Psoas muscle (tissue), 8 donors: ENCODE measurements around the gene DPP8. TPM values are rescaled to one million over a fixed set of nuclear protein-coding genes. Genes with fewer than 3 reads are reported as not detected.
A peak's percentile ranks its signal among the peaks of the same experiment; 100 is the strongest.

Source experiments
- ATAC-seq, 4 donors: fragments of 200-7000 bp; cut with Tn5 transposase; one replicate each; pipeline ENCODE4 v1.9.1; 2020; ENCODE audit warnings: moderate library complexity in 3 of 4, mild to moderate bottlenecking in 2 of 4
- DNase-seq, 2 donors: peaks; one replicate each; pipeline ENCODE4 v3.0.0-alpha.2; 2020
- H3K27ac ChIP-seq: fragments of 200-600 bp; one replicate; pipeline ENCODE4 v1.8.0; 2022
- H3K27me3 ChIP-seq, 3 donors: fragments of 200-600 bp in 1 of 3; one replicate each; pipeline versions ENCODE4 v1.6.1 to v1.8.0; 2013 to 2022; ENCODE audit warnings: low read length in 2 of 3, mild to moderate bottlenecking in 2 of 3, moderate library complexity in 1 of 3; ENCODE audit not compliant: insufficient read depth in 3 of 3
- H3K36me3 ChIP-seq, 2 donors: fragments of 200-600 bp in 1 of 2; one replicate each; pipeline versions ENCODE4 v1.6.1 to v1.8.0; 2013 to 2022; ENCODE audit warnings: low read depth in 1 of 2, mild to moderate bottlenecking in 1 of 2, moderate library complexity in 1 of 2; ENCODE audit not compliant: insufficient read depth in 1 of 2
- H3K4me1 ChIP-seq: fragments of 200-600 bp; one replicate; pipeline ENCODE4 v1.8.0; 2022
- H3K4me3 ChIP-seq: fragments of 200-600 bp; one replicate; pipeline ENCODE4 v1.8.0; 2022; ENCODE audit warnings: mild to moderate bottlenecking
- H3K9me3 ChIP-seq: fragments of 200-600 bp; one replicate; pipeline ENCODE4 v1.8.0; 2022
- CTCF ChIP-seq: fragments of 200-600 bp; IDR thresholded peaks from one replicate; pipeline ENCODE4 v1.8.0; 2022; ENCODE audit warnings: antibody characterized with exemption
- WGBS, 3 donors: extraction: QIAGEN DNeasy Blood & Tissue Kit; methylation state at CpG; one replicate each; pipeline versions ENCODE4 v1.1.6 to v1.1.7; 2013; 5-methylcytosine and 5-hydroxymethylcytosine counted together
- intact Hi-C, 2 donors: fragments of 100-400 bp; cut with DNase I; formaldehyde crosslinking; loops; one replicate each; pipeline versions ENCODE4 v1.11.0 to v1.14.2; 2022
- polyA plus RNA-seq, 3 donors: library from polyadenylated mRNA; stranded (reverse); fragments of 200-250 nt; gene quantifications; one replicate each; pipeline ENCODE4 v1.2.3, GENCODE V29; 2013
- total RNA-seq, 4 donors: library from RNA; stranded (reverse); fragmentation: NEBNext Ultra II Directional in 2 of 4; extraction: Animal tissue kit (Norgen Biotek cat#: 25700) in 2 of 4; gene quantifications; one replicate each; pipeline versions ENCODE4 v1.2.1 to v1.2.4, GENCODE V29; 2021 to 2023
- donor health status: healthy with polysubstance abuse.
- donor health status: DM: no; HTN: no; CAD: no; lungs with moderate emphysema.
- donor health status: Bipolar disorder and iron deficiency.
- donor health status: healthy.
- donor health status: DM: yes; HTN: yes; CAD: no.
- donor health status: DM: no; HTN: no; CAD: no.
- donor health status: DM: no; HTN: no; CAD: no.
- donor health status: DM: yes; HTN: yes; CAD: no.

The DPP8 gene
- total and polyA plus RNA-seq, 7 donors: 9.1 to 39.6 (median 31.5) TPM

- Histone ChIP-seq H3K4me3 (peak overlapping the region; percentile 15), H3K36me3 (no peaks in the 10 kb centered on the region), H3K27me3 (no peaks in the 10 kb centered on the region), H3K4me1 (peaks cover 48% of the 10 kb centered on the region), H3K27ac (peak overlapping the region; percentile 82), H3K9me3 (no peaks in the 10 kb centered on the region)
- peak; percentile 11 for TF ChIP-seq CTCF
- ATAC-seq (peak; percentile 82 to 92 (median 88)), DNase-seq (peak; percentile 56 to 79)
- WGBS, 3 donors: 11 to 23% (median 22%) methylated on average over 14 of the region's 14 CpGs
- intact Hi-C loops: no loop called here
Observed at GRCh38 chr15:65414841-65415621, 102.5 kb downstream of the DPP8 start.

DNA sequence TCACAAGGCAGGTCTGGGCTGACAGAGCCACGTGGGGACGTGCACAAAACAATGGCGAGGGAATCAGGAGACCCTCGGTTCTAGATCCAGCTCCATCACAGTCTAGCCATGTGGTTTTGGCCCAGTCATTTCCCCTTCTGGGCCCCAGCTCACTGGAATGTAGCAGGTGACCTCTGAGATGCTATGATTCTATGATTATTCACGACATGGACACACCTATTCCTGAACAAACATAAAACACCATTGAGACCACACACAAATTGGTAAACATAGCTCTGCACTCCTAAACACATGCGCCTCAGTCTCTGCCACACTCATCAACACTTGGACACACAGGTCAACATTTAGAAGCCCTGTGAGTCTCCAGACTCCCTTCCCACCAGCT lies 103.7 kb downstream of the DPP8 start:
- intact Hi-C loops: no loop called here
- Histone ChIP-seq H3K4me1 (peaks cover 48% of the 10 kb centered on the region), H3K27ac (peak overlapping the region; percentile 82), H3K27me3 (no peaks in the 10 kb centered on the region), H3K36me3 (no peaks in the 10 kb centered on the region), H3K9me3 (no peaks in the 10 kb centered on the region), H3K4me3 (no peak overlapping the region)
- no peak for TF ChIP-seq CTCF
- ATAC-seq: no peak
- WGBS, 3 donors: 76 to 84% (median 77%) methylated on average over 6 of the region's 6 CpGs
- DNase-seq: no peak

DNA sequence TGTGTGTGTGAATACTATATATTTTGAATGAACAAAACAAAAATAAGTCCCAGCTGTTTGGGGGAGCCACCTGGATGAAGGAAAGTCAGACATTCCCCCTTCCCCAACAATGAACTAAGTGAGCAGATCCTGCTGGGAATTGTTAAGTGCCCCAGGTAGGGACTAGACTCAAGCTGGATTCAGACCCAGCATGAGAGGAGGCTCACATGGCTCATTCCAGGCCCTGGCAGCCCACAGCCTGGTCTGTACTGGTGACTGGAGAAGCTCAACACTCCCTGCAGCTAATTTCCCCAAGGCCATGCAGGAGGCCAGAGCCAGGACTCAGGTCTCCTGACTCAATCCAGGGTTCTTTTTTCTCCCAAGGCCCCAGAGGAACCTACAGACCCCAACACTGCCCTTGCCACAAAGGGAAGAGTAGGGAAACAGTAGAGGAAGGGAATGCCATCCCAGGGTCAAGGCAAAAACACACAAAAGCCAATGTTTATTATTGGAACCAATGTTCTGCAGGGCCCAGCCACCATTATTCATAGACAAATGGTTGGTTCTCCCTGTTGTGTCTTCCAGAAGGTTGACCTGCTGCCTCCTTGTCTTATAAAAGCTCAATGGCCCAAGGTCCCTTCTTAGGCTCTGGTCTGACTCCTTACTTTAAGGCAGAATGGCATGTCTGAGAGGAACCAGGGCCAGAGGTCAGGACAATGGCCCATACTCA lies 104.3 kb downstream of the DPP8 start:
- no peak for TF ChIP-seq CTCF
- Histone ChIP-seq H3K36me3 (no peaks in the 10 kb centered on the region), H3K27ac (peak overlapping the region; percentile 82), H3K4me1 (peaks cover 53% of the 10 kb centered on the region), H3K4me3 (no peak overlapping the region), H3K27me3 (no peaks in the 10 kb centered on the region), H3K9me3 (no peaks in the 10 kb centered on the region)
- ATAC-seq (no peak), DNase-seq (no peak)
- intact Hi-C loops: no loop called here

DNA sequence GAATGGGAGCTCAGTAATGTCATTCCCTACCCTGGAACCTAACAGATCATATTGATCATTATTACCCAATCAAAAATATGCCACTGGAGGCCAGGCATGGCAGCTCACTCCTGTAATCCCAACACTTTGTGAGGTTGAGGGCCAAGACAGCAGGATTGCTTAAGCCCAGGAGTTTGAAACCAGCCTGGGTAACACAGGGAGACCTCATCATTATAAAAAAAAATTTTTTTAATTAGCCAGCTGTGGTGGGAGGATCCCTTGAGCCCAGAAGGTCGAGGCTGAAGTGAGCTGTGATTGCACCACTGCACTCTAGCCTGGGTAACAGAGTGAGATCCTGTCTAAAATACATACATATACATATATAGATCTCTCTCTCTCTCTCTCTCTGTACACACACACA lies 104.9 kb downstream of the DPP8 start:
- WGBS, 3 donors: 27 to 42% (median 31%) methylated on average over 1 of the region's 1 CpG
- Histone ChIP-seq H3K36me3 (no peaks in the 10 kb centered on the region), H3K27me3 (no peaks in the 10 kb centered on the region), H3K4me3 (no peak overlapping the region), H3K4me1 (peaks cover 53% of the 10 kb centered on the region), H3K27ac (peak overlapping the region; percentile 82), H3K9me3 (no peaks in the 10 kb centered on the region)
- ATAC-seq (no peak), DNase-seq (no peak)
- TF ChIP-seq CTCF: no peak
- intact Hi-C loops: no loop called here
